NCI-H1092 treated with DMSO at 0.1 percent for 48 hours (cell line): Measurements from ENCODE around the gene FSD2.

ENCODE experiments used
- DNase-seq: peaks from one replicate; lab custom pipeline; 2025; lab: John Stamatoyannopoulos, UW

FSD2 gene

GRCh38 chr15:82805994-82806406 lies at the start of gene FSD2:
FSD2 (minus strand) TSS chr15:82806069; CDS start chr15:82787390, 18,679 bp downstream.
- DNase-seq = no peak

DNA sequence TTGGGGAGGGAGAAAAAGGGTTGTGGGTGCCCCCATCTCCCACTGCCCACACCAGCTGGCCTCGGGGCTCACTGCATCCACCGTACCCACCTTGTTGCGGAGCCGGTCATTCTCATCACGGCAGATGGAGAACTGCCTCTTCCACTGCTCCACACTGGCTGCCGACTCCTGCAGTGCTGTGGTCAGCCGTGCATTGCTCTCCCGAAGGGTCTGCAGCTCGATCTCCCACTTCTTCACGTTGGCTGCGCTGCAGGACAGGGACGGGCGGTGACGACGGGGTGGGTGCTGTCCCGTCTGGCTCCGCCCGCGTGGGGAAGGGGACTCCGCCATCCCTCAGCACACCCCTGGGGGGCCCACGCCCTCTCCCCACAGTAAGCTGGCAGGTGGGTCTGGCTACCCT lies 48.7 kb upstream of the FSD2 start:
- no peak for DNase-seq

GRCh38 chr15:82852941-82853561 lies 47.2 kb upstream of the FSD2 start:
- DNase-seq = no peak

DNA sequence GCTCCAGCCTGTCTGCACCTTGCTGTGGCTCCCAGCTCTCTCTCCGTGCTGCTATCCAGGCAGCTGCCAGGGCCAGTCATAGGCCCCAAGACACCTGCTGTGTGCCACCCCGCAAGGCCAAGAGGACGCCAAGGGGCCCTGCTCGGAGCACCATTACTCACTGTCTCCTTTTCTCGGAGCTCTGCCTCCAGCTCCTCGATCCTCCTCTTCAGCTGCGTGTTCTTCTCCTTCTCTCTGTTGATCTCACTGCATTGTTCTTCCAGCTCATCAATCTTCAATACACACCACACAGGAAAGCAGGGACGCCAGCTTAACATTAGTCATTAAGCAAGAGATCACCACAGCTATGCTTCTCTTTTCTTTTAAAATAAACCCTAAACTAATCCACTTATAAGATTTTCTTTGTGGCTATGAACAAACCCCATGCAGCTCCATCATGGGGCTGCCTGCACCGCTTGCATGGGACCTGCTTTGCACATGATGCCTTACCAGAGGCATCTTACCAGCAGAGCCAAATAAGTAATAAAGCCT lies 46.2 kb upstream of the FSD2 start:
- DNase-seq = no peak

GRCh38 chr15:82851306-82851850 lies 45.5 kb upstream of the FSD2 start:
- no peak for DNase-seq

GRCh38 chr15:82850731-82851130 lies 44.9 kb upstream of the FSD2 start:
- no peak for DNase-seq

DNA sequence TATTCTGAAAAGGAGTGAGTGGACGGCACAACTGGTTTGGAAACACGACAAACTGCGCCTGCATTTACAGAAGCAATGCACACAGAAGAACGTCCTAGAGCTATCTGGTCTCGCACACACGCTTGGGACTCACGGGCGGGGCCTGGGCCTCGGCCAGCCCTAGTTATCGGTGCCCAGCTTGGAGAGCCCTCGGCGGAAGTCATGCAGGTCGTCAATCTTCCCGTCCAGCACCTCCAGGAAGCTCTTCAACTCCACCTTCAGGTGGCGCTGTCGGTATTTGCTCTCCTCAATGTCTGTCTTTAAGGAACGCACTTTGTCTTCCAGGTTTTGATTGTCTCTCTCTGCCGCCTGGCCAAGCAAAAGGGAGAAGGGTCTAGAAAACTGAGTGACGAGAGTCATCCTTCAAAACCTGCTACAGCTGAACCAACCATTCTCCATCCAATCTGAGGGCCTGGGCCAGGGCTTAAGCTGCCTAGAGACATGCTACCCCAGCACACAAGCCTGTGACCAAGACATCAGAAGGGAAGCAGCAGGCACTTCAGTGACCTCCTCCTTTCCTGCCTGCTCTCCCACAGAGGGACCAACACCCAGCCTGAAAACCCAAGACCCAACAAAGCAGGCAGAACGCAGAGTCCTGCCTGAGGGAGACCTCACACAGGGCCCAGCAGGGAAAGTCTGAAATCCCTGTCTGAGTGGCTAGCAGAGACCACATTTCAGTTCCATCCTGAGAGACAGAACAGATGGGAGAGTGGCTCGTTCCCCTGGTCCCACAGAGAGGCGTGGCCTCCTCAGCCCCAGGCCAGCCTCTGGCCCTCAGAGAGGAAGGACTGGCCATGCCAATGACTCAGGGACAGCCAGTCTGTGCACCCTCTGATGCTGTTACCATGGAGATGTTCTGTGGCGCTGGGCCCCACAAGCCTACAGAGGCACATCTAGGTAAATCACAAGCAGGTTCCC lies 44.0 kb upstream of the FSD2 start:
- DNase-seq = peak; percentile 75

- DNase-seq = no peak
Observed at GRCh38 chr15:82848241-82848993, 42.5 kb upstream of the FSD2 start.

DNA sequence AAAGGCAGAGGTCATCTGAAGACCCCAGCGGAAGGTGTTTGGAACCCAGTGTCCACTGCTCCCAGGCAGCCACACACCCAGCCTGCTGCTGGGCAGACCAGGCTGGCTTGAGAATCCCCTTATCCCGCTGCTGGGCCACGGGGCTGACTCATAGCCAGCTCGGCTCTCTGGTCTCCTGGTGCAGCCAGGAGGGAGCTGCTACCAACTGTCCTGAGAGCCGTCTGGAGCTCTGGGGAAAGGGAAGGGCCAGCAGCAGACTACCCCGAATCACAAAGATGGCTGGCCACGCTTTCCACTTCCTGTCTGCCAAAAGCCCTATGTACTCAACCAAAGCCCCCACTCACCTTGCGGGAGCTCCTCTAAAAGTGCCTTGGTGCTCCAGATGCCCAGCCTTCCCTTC lies 41.8 kb upstream of the FSD2 start:
- no peak for DNase-seq

DNA sequence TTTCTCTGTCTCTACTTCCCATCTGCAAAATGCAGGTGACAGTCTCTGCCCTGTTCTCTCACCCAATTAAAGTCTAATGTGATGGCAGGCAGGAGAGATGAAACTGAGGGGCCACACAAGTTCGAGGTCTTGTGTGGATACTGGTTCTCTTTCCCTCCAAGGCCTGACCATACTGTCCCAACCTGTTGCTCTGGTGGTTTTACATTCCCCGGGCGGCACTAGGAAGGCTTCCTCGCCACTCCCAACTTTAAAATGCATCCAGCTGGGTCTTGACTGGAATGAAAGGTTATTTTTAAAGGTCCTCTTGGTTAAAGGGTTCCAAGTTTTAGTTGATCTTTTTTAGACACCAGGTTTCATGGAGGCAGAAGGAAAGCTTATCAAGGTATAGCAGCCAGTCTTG lies 40.8 kb upstream of the FSD2 start:
- no peak for DNase-seq

GRCh38 chr15:82845686-82846085 lies 39.8 kb upstream of the FSD2 start:
- no peak for DNase-seq

GRCh38 chr15:82843566-82843965 lies 37.7 kb upstream of the FSD2 start:
- DNase-seq = no peak

DNA sequence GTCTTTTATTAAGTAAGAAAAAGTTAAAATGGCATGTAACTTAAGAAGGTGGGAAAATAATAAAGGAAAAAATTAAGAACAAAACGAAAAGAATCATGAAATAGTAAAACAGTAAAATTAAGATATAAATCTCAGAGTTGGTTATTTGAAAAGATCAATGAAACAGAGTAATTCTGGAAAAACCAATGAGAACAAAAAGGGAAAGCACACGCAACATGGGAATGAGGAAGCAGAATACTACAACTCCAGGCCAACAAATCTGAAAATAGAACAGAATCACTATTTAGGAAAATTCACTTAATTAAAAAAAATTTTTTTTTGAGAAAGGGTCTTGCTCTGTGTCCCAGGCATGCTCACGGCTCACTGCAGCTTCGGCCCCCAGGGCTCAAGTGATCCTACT lies 34.3 kb upstream of the FSD2 start:
- no peak for DNase-seq

DNA sequence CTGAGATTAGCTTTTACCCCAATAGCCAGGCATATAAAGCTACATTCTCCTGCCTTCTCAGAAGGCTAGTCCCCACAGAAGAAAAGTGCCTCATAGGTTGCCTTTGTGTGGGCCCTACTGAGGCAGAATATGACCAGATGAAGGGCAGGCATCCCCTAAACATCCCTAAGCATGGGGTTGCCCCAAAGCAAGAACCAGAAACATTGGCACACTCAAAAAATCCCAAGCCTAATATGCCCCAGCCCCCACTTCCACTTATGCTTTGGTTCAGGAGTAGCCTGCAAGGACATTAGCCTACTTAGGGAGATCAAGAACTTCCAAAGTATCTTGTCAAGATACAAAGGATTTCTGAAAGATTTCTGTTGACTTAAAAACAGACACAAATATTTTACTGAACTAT lies 33.3 kb upstream of the FSD2 start:
- DNase-seq = no peak

- no peak for DNase-seq
Observed at GRCh38 chr15:82838096-82838735, 32.3 kb upstream of the FSD2 start.

DNA sequence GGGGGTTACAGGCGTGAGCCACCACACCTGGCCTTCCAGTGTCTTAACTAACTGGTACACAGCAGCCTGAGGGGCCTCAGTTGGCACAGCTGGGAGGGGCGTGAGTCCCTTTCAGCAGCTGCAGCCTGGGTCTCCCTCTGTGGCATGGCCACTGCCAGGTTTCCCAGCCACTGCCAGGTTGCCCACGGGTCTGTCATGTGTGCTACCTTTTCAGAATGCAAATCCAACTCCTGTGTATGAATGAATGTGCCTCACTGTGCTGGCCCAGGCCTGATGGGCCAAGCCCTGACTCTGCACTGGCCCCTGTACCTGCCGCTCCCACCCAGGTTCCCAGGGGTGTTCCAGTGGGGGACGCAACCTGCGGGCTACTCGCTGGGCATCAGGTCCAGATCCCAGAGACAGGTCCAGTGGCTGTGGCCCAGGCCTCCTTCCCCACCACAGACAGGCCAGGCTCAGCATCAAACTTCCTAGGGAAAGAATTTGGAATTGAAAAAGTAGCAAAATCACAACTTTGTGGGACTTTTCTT lies 29.6 kb upstream of the FSD2 start:
- DNase-seq = no peak

- no peak for DNase-seq
Observed at GRCh38 chr15:82833362-82833682, 27.5 kb upstream of the FSD2 start.

- DNase-seq = no peak
Observed at GRCh38 chr15:82832601-82833361, 26.9 kb upstream of the FSD2 start.

GRCh38 chr15:82831894-82832600 lies 26.2 kb upstream of the FSD2 start:
- DNase-seq = no peak
